Measurements from ENCODE around the gene MGAM2. TPM values are rescaled to one million over a fixed set of nuclear protein-coding genes. Genes with fewer than 3 reads are reported as not detected.

The MGAM2 gene
- total RNA-seq, 6 experiments from 2014 or later, result not detected

- Mint-ChIP-seq H3K9me3 (peaks cover 29% of the 10 kb centered on the region), H3K27ac (no peak overlapping the region), H3K27me3 (ENCODE audit: insufficient read depth) (no peaks in the 10 kb centered on the region), H3K36me3 (ENCODE audit: low read depth) (no peaks in the 10 kb centered on the region), H3K4me3 (no peak overlapping the region), H3K4me1 (ENCODE audit: low read depth) (no peaks in the 10 kb centered on the region)
- TF ChIP-seq CTCF (IDR thresholded peaks at IDR 0.05), result no peak
- no peak for DNase-seq
Measured at GRCh38 chr7:142158736-142159496, 47.4 kb downstream of the MGAM2 start.

DNA sequence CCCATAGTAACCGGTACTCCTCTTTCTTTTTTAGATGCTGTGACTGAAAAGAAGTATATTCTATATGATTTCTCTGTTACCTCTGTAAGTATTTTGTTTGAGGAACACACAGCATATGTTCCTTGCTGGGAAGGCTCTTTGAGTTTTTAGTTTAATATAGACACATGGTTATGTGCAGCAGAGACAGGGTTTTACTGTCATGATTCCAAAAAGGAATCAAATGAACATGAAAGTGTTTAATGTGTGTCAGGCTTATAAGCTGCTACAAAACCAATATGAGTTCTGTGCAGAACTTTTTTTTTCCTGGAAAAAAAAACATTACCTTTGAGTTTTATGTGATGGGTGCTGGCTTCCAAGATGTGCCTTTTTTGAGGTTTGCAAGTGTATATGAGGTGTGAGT lies 50.4 kb downstream of the MGAM2 start:
- Mint-ChIP-seq H3K4me3 (no peak overlapping the region), H3K9me3 (peaks cover 36% of the 10 kb centered on the region), H3K4me1 (ENCODE audit: low read depth) (no peaks in the 10 kb centered on the region), H3K36me3 (ENCODE audit: low read depth) (no peaks in the 10 kb centered on the region), H3K27ac (no peak overlapping the region), H3K27me3 (ENCODE audit: insufficient read depth) (no peaks in the 10 kb centered on the region)
- DNase-seq, result no peak
- no peak for TF ChIP-seq CTCF (IDR thresholded peaks at IDR 0.05)

DNA sequence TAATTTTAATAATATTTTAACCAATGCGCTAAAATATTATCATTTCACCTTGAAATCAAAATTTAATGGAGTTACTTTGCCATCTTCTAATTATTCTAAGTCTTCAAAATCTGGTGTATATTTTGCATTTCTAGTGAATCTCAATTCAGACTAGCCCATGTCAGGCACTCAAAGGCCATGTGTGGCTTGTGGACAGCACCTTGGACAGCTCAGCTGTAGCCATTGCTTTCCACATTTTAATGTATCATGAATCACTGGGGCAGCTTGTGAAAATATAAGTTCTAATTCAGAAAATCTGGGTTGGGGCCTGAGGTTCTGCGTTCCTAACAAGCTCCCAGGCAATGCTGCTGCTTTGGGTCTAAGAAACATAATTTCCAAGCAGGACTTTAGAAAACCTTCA lies 57.2 kb downstream of the MGAM2 start:
- Mint-ChIP-seq H3K36me3 (ENCODE audit: low read depth) (no peaks in the 10 kb centered on the region), H3K9me3 (peaks cover 40% of the 10 kb centered on the region), H3K4me1 (ENCODE audit: low read depth) (no peaks in the 10 kb centered on the region), H3K27me3 (ENCODE audit: insufficient read depth) (no peaks in the 10 kb centered on the region), H3K27ac (no peak overlapping the region), H3K4me3 (no peak overlapping the region)
- TF ChIP-seq CTCF (IDR thresholded peaks at IDR 0.05), result no peak
- DNase-seq, result no peak

- Mint-ChIP-seq H3K27me3 (ENCODE audit: insufficient read depth) (no peaks in the 10 kb centered on the region), H3K4me1 (ENCODE audit: low read depth) (no peaks in the 10 kb centered on the region), H3K27ac (no peak overlapping the region), H3K9me3 (peaks cover 39% of the 10 kb centered on the region), H3K36me3 (ENCODE audit: low read depth) (peaks cover 5% of the 10 kb centered on the region), H3K4me3 (no peak overlapping the region)
- DNase-seq, result no peak
- TF ChIP-seq CTCF (IDR thresholded peaks at IDR 0.05), result no peak
Measured at GRCh38 chr7:142172932-142173331, 61.4 kb downstream of the MGAM2 start.

DNA sequence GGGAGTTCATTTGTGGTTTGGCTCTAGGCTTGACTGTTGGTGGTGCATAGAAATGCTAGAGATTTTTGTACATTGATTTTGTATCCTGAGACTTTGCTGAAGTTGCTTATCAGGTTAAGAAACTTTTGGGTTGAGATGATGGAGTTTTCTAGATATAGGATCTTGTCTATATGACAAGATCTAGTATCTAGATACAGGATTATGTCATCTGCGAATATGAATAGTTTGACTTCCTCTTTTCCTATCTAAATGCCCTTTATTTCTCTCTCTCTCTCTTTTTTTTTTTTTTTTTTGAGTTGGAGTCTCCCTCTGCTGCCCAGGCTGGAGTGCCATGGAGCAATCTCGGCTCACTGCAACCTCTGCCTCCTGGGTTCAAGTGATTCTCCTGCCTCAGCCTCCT lies 62.9 kb downstream of the MGAM2 start:
- TF ChIP-seq CTCF (IDR thresholded peaks at IDR 0.05), result no peak
- Mint-ChIP-seq H3K27me3 (ENCODE audit: insufficient read depth) (no peaks in the 10 kb centered on the region), H3K4me3 (no peak overlapping the region), H3K4me1 (ENCODE audit: low read depth) (no peaks in the 10 kb centered on the region), H3K9me3 (peaks cover 39% of the 10 kb centered on the region), H3K27ac (no peak overlapping the region), H3K36me3 (ENCODE audit: low read depth) (peaks cover 5% of the 10 kb centered on the region)
- DNase-seq, result no peak
